ENCODE measurements around the gene JAZF1.

DNA sequence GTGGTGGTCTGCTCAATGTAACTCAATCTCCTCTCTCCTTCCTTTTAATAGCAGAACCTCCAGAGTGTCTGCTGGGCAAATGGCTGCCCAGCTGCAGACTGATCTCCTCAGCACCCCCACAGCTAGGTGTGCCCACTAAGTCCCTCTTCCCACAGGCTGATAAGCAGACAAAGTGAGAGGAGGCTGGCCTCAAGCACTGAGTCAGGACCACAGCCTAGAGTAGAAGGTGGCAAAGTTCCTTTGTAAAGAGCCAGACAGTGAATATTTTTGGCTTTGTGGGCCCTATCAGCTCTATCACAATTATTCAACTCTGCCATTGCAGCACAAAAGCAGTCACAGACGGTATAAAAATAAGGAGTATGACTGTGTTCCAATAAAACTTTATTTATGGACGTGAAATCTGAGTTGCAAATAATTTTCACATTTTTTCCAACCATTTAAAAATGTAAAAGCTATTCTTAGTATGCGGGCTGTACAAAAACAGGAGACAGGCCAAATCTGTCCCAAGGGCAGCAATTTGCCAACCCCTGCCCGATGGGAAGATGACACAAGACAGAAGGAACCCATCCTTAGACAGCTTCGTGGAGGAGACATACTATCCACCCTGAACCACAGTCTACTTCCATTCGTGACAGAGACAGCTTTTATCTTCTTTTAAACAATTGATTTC is 23.4 kb downstream of the JAZF1 start:
- no peak for TF ChIP-seq CTCF (IDR thresholded peaks at IDR 0.05)
- no peak for TF ChIP-seq POLR2A (IDR thresholded peaks at IDR 0.05)

Data from breast epithelium (tissue), 3 donors.